Measurements from ENCODE around the gene CYP19A1.
"Not testable (repeated sequence)": the region's sequence is repeated elsewhere in the genome, so short reads cannot be mapped to it uniquely, and the experiment has no call there.

The CYP19A1 gene

GRCh38 chr15:51288143-51289065, 50.0 kb downstream of the CYP19A1 start:
- no peak for DNase-seq

GRCh38 chr15:51286816-51287215, 51.6 kb downstream of the CYP19A1 start:
- DNase-seq, result no peak

- no peak for DNase-seq
These were observed 53.0 kb downstream of the CYP19A1 start for GRCh38 chr15:51285399-51285798.

- no peak for DNase-seq
These were observed 53.5 kb downstream of the CYP19A1 start for GRCh38 chr15:51284871-51285270.

- DNase-seq, result no peak
These were observed 55.4 kb downstream of the CYP19A1 start for GRCh38 chr15:51283026-51283425.

- not testable (repeated sequence) for DNase-seq
These were observed 56.2 kb downstream of the CYP19A1 start for GRCh38 chr15:51282241-51282640.

GRCh38 chr15:51281368-51281967, 56.9 kb downstream of the CYP19A1 start:
- DNase-seq, result no peak

GRCh38 chr15:51280838-51281237, 57.6 kb downstream of the CYP19A1 start:
- DNase-seq, result no peak

- no peak for DNase-seq
These were observed 59.0 kb downstream of the CYP19A1 start for GRCh38 chr15:51279391-51279790.

- no peak for DNase-seq
These were observed 61.3 kb downstream of the CYP19A1 start for GRCh38 chr15:51277101-51277500.

- no peak for DNase-seq
These were observed 63.4 kb downstream of the CYP19A1 start for GRCh38 chr15:51274956-51275355.

- no peak for DNase-seq
These were observed 67.7 kb downstream of the CYP19A1 start for GRCh38 chr15:51270706-51271105.

- no peak for DNase-seq
These were observed 68.9 kb downstream of the CYP19A1 start for GRCh38 chr15:51269496-51269895.

GRCh38 chr15:51267703-51268083, 70.7 kb downstream of the CYP19A1 start:
- no peak for DNase-seq

- no peak for DNase-seq
These were observed 71.2 kb downstream of the CYP19A1 start for GRCh38 chr15:51267051-51267702.

GRCh38 chr15:51266656-51267050, 71.7 kb downstream of the CYP19A1 start:
- DNase-seq, result no peak

GRCh38 chr15:51265037-51265555, 73.3 kb downstream of the CYP19A1 start:
- no peak for DNase-seq

GRCh38 chr15:51263726-51264125, 74.7 kb downstream of the CYP19A1 start:
- DNase-seq, result no peak

- DNase-seq, result no peak
These were observed 75.3 kb downstream of the CYP19A1 start for GRCh38 chr15:51263116-51263515.

- no peak for DNase-seq
These were observed 75.9 kb downstream of the CYP19A1 start for GRCh38 chr15:51262463-51262862.

GRCh38 chr15:51261113-51261512, 77.3 kb downstream of the CYP19A1 start:
- DNase-seq, result not testable (repeated sequence)

- no peak for DNase-seq
These were observed 78.2 kb downstream of the CYP19A1 start for GRCh38 chr15:51260202-51260601.

- no peak for DNase-seq
These were observed 82.9 kb downstream of the CYP19A1 start for GRCh38 chr15:51255533-51255932.

GRCh38 chr15:51253366-51253765, 85.0 kb downstream of the CYP19A1 start:
- no peak for DNase-seq

Measured in SW 1271 (cell line).